Effector CD8-positive, alpha-beta T cell (primary cell): ENCODE data around the gene GCNT3.
"Not testable (repeated sequence)": the region's sequence is repeated elsewhere in the genome, so short reads cannot be mapped to it uniquely, and the experiment has no call there.

Source experiments
- DNase-seq: peaks from one replicate; lab custom pipeline; 2025; lab: John Stamatoyannopoulos, UW

Gene GCNT3

DNA sequence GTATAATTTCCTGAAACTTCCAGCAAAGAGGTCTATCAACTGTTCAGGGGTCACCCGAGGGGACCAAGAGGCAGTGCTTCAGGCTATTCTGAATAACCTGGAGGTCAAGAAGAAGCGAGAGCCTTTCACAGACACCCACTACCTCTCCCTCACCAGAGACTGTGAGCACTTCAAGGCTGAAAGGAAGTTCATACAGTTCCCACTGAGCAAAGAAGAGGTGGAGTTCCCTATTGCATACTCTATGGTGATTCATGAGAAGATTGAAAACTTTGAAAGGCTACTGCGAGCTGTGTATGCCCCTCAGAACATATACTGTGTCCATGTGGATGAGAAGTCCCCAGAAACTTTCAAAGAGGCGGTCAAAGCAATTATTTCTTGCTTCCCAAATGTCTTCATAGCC, 6.8 kb downstream of the GCNT3 start:
- DNase-seq: no peak

GRCh38 chr15:59622289-59622688, 10.7 kb downstream of the GCNT3 start:
- DNase-seq: no peak

- no peak for DNase-seq
Observed at GRCh38 chr15:59632714-59633113, 21.1 kb downstream of the GCNT3 start.

GRCh38 chr15:59636184-59636583, 24.6 kb downstream of the GCNT3 start:
- no peak for DNase-seq

- not testable (repeated sequence) for DNase-seq
Observed at GRCh38 chr15:59637507-59637906, 25.9 kb downstream of the GCNT3 start.

- no peak for DNase-seq
Observed at GRCh38 chr15:59642351-59642750, 30.8 kb downstream of the GCNT3 start.

DNA sequence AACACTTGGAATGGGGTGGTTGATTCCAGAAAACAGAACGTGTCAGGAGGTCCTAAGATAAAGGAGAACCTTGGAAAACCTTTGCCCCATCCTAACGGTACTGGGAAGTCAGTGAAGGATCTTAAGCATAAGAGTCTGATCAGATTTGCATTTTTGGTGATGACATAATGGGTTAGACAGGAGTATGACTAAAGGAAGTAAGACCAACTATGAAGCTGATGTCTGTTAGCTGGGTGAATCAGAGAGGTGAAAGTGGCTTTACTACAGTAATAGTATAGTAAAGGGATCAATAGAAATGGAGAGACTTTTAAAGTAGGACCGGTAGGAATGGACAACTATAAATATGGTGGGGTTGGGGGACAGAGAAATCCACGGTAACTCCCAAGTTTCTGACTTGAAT, 33.2 kb downstream of the GCNT3 start:
- no peak for DNase-seq

DNA sequence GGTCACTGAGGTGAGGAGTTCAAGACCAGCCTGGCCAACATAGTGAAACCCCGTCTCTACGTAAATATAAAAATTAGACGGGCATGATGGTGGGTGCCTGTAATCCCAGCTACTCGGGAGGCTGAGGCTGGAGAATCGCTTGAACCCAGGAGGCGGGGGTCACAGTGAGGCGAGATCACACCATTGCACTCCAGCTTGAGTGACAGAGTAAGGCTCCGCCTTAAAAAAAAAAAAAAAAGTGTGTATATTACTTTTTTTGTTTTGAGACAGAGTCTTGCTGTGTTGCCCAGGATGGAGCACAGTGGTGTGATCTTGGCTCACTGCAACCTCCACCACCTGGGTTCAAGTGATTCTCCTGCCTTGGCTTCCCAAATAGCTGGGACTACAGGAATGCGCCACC, 34.2 kb downstream of the GCNT3 start:
- DNase-seq: not testable (repeated sequence)

- DNase-seq: no peak
Observed at GRCh38 chr15:59646277-59646676, 34.7 kb downstream of the GCNT3 start.

DNA sequence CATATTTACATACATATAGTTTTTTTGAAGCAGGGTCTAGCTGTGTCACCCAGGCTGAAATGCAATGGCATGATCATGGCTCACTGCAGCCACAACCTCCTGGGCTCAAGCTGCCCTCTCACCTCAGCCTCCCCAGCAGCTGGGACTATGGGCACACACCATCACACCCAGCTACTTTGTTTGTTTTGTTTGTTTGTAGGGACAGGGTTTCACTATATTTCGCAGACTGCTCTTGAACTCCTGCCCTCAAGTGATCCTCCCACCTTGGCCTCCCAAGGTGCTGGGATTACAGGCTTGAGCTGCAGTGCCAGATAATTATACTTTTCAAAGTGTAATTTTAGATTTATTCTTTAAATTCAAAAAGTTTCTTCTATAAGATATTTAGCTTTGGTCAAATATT, 35.5 kb downstream of the GCNT3 start:
- no peak for DNase-seq

DNA sequence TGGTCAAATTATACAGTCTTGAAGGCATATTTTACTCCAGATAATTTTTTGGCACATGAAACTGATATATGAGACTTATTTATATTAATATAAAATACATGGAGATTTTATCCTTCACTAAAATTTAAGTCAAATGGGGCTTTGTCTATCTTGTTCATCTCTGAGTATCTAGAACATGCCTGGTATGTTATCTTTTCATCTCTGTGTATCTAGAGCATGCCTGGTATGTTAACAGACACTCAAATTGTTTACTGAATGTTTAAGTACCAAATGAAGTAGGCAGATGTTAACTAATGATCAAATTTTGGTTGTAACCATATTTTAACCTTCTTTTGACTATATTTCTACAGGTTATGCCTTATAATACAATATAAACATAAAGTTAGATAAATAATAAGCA, 38.0 kb downstream of the GCNT3 start:
- no peak for DNase-seq

GRCh38 chr15:59654046-59654445, 42.5 kb downstream of the GCNT3 start:
- no peak for DNase-seq

- DNase-seq: peak; percentile 91
Observed at GRCh38 chr15:59656897-59657634, 45.5 kb downstream of the GCNT3 start, which contains the start of gene GTF2A2. TSS of gene GTF2A2 (minus strand) at chr15:59657515. CDS start at chr15:59652277, 5,238 bp downstream.

- DNase-seq: no peak
Observed at GRCh38 chr15:59657635-59658125, 46.1 kb downstream of the GCNT3 start.

DNA sequence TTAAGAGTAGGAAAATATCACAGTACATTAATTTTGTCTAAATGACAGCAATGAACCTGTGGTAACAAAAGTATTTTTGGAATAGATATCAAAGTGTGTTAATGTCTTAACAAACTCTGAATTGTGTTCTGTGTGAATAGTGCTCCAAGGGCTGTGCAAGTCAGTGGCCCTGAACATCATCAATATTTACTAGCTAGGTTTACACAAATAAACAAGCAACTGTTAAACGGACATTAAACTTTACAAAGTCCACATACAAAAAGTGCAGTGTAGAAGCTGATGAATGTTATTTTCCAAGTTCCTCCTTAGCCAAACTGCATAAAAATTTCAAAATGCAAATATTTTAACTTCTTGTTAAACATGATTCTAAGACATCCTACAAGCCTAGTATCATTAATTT, 47.8 kb downstream of the GCNT3 start:
- no peak for DNase-seq

GRCh38 chr15:59662260-59662659, 50.7 kb downstream of the GCNT3 start:
- DNase-seq: no peak

DNA sequence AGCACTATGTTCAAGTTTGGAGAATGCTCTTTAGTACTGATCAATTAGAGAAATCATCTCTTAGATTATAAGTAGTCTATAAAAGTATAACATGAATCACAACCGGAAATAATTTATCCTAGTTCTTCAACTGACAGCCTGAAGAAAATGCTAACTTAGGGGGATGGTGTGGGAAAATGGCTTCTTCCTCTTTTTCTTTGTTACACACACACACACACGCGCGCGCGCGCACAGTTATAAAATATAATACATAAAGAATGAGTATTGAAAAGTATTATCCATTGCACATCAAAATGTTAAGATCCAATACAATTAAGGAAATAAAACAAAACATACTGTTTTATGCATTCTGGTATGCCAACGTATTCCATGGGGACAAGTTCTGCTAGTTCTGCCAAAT, 57.0 kb downstream of the GCNT3 start:
- DNase-seq: no peak
